ENCODE data around the gene SHISA4. TPM values are rescaled to one million over a fixed set of nuclear protein-coding genes. Genes with fewer than 3 reads are reported as not detected.

SHISA4 gene
- total and polyA plus RNA-seq, 2 donors (not counting 1 experiment from before 2014, with no cell fraction given) = 0.12 TPM; not detected in 1

- H3K9me3 ChIP-seq (ENCODE audit: control extremely low read depth in 1 of 3, control insufficient read depth in 2 of 3, insufficient read depth in 1 of 3, low read length in 2 of 3) = peaks cover 0 to 13% (median 0%) of the 10 kb centered on the region in 3 donors
- DNase-seq = no peak
- H3K79me2 ChIP-seq (ENCODE audit: control insufficient read depth, insufficient read depth, low read length) = no peaks in the 10 kb centered on the region
- Mint-ChIP-seq H3K4me1 (peaks cover 36% of the 10 kb centered on the region), H3K27ac (no peak overlapping the region), H3K27me3 (peaks cover 29% of the 10 kb centered on the region), H3K4me3 (no peak overlapping the region), H3K9me3 (ENCODE audit: insufficient read depth) (no peaks in the 10 kb centered on the region)
- ChIA-PET POLR2A (no interaction called here), CTCF (interaction anchor here (2.5 kb wide), 1 partner anchor 9 kb away, joined by 9 read pairs; no protein-coding TSS in a partner anchor)
- H3K9ac ChIP-seq (ENCODE audit: low read length) = no peak overlapping the region
- H2AFZ ChIP-seq (ENCODE audit: insufficient read depth, low read depth, low read length, poor library complexity, severe bottlenecking) = no peak overlapping the region
- no peak for ATAC-seq (ENCODE audit: low read depth)
- H3K27me3 ChIP-seq (replicated peaks in 1 of 4; ENCODE audit: control extremely low read depth in 1 of 4, control insufficient read depth in 3 of 4, insufficient read depth in 4 of 4, low read length in 3 of 4) = peaks cover 0 to 50% (median 35%) of the 10 kb centered on the region in 4 experiments
- H3K4me1 ChIP-seq (ENCODE audit: control insufficient read depth in 2 of 2, insufficient read depth in 2 of 2, low read length in 2 of 2) = peaks cover 31 to 40% of the 10 kb centered on the region in 2 donors
- no peak for TF ChIP-seq EZH2 (IDR thresholded peaks at IDR 0.05; ENCODE audit: borderline replicate concordance, insufficient read depth, low read depth, low read length, poor library complexity, severe bottlenecking)
- intact Hi-C loops (cut with micrococcal nuclease) = no loop called here
- no peak overlapping the region for H3K4me2 ChIP-seq (replicated peaks; ENCODE audit: low read depth, low read length, poor library complexity, severe bottlenecking)
- no peaks in the 10 kb centered on the region for H4K20me1 ChIP-seq (ENCODE audit: control insufficient read depth, insufficient read depth, low read length, poor library complexity, severe bottlenecking)
- no peak overlapping the region for H3K4me3 ChIP-seq (ENCODE audit: control extremely low read depth in 1 of 5, extremely low read depth in 1 of 5, insufficient read depth in 1 of 5, low read depth in 2 of 5, low read length in 4 of 5)
- H3K36me3 ChIP-seq (replicated peaks in 1 of 2; ENCODE audit: control extremely low read depth in 1 of 2, control insufficient read depth in 1 of 2, extremely low read depth in 1 of 2, insufficient read depth in 2 of 2, low read length in 1 of 2) = no peaks in the 10 kb centered on the region
- H3K27ac ChIP-seq (ENCODE audit: low read length in 2 of 2) = no peak overlapping the region
- 97% methylated on average over 7 of the region's 9 CpGs for WGBS (ENCODE audit: insufficient coverage)
Observed at GRCh38 chr1:201886103-201886885, 2.4 kb upstream of the SHISA4 start.

GRCh38 chr1:201887116-201887866 lies 1.4 kb upstream of the SHISA4 start:
- Histone ChIP-seq H3K9ac (ENCODE audit: low read length) (no peak overlapping the region), H3K9me3 (ENCODE audit: control extremely low read depth in 1 of 3, control insufficient read depth in 2 of 3, insufficient read depth in 1 of 3, low read length in 2 of 3) (peaks cover 0 to 13% (median 0%) of the 10 kb centered on the region in 3 donors), H4K20me1 (ENCODE audit: control insufficient read depth, insufficient read depth, low read length, poor library complexity, severe bottlenecking) (no peaks in the 10 kb centered on the region), H3K4me3 (ENCODE audit: control extremely low read depth in 1 of 5, extremely low read depth in 1 of 5, insufficient read depth in 1 of 5, low read depth in 2 of 5, low read length in 4 of 5) (no peak overlapping the region), H3K27ac (ENCODE audit: low read length in 2 of 2) (no peak overlapping the region), H3K27me3 (replicated peaks in 1 of 4; ENCODE audit: control extremely low read depth in 1 of 4, control insufficient read depth in 3 of 4, insufficient read depth in 4 of 4, low read length in 3 of 4) (peaks cover 0 to 60% (median 36%) of the 10 kb centered on the region in 4 experiments), H3K4me1 (ENCODE audit: control insufficient read depth in 2 of 2, insufficient read depth in 2 of 2, low read length in 2 of 2) (peaks cover 31 to 40% of the 10 kb centered on the region in 2 donors), H3K4me2 (replicated peaks; ENCODE audit: low read depth, low read length, poor library complexity, severe bottlenecking) (no peak overlapping the region), H3K79me2 (ENCODE audit: control insufficient read depth, insufficient read depth, low read length) (no peaks in the 10 kb centered on the region), H3K36me3 (replicated peaks in 1 of 2; ENCODE audit: control extremely low read depth in 1 of 2, control insufficient read depth in 1 of 2, extremely low read depth in 1 of 2, insufficient read depth in 2 of 2, low read length in 1 of 2) (no peaks in the 10 kb centered on the region), H2AFZ (ENCODE audit: insufficient read depth, low read depth, low read length, poor library complexity, severe bottlenecking) (no peak overlapping the region)
- Mint-ChIP-seq H3K4me3 (peak overlapping the region; percentile 55), H3K9me3 (ENCODE audit: insufficient read depth) (no peaks in the 10 kb centered on the region), H3K27me3 (peaks cover 38% of the 10 kb centered on the region), H3K27ac (no peak overlapping the region), H3K4me1 (peaks cover 30% of the 10 kb centered on the region)
- ChIA-PET CTCF (interaction anchor here (2.5 kb wide), 1 partner anchor 8 kb away, joined by 9 read pairs; no protein-coding TSS in a partner anchor), POLR2A (no interaction called here)
- WGBS (ENCODE audit: insufficient coverage) = 94% methylated on average over 4 of the region's 5 CpGs
- TF ChIP-seq EZH2 (IDR thresholded peaks at IDR 0.05; ENCODE audit: borderline replicate concordance, insufficient read depth, low read depth, low read length, poor library complexity, severe bottlenecking) (no peak), CTCF (IDR thresholded peaks at IDR 0.05) (no peak)
- ATAC-seq (ENCODE audit: low read depth) = no peak
- DNase-seq = no peak
- intact Hi-C loops (cut with micrococcal nuclease) = no loop called here
